HG03039 (cell line): ENCODE measurements around the gene FAM107B.
"Not testable (repeated sequence)": the region's sequence is repeated elsewhere in the genome, so short reads cannot be mapped to it uniquely, and the experiment has no call there.

Experiments
- ATAC-seq: cut with Tn5 transposase; IDR thresholded peaks from one replicate; pipeline ENCODE4 v1.9.1; 2021; ENCODE audit warnings: mild to moderate bottlenecking, moderate library complexity; ENCODE audit not compliant: unreplicated experiment

Gene FAM107B

DNA sequence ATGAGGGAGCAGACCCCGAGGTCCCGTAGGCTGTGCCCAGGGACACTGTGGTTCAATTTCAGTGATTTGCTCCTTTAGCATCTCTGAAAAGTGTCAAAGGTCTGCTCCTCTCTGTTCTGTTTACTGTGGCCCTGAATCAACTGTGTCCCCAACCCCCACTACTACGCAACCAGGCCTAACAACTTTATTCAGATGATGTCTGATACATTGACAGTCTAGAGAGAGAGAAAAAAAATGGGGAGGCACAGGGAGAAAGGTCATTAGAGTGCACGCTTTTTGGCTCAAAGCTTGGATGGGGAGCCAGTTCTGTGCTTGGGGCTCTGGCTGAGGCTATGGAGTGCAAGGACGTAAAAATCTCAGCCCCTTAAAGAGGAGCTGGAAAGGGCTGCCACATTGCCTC lies 77.9 kb downstream of the FAM107B start:
- ATAC-seq, result no peak

GRCh38 chr10:14695847-14696480 lies 78.7 kb downstream of the FAM107B start:
- ATAC-seq, result no peak

- no peak for ATAC-seq
Measured at GRCh38 chr10:14693891-14694290, 80.8 kb downstream of the FAM107B start.

GRCh38 chr10:14692344-14693076 lies 82.2 kb downstream of the FAM107B start:
- no peak for ATAC-seq

DNA sequence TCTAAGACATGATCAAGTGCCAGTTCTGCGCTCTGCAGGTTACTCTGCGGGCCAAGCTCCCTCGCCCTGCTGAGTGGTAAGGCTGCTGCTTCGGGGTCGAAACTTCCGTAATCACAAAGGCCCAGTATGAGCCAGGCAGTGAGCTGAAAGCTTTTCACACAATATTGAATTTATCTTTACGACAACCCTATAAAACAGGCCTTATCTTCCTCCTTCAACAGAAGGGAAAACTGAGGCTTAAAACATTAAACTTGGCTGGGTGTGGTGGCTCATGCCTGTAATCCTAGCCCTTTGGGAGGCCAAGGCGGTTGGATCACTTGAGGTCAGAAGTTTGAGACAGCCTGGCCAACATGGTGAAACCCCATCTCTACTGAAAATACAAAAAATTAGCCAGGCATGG lies 83.3 kb downstream of the FAM107B start:
- ATAC-seq, result no peak

DNA sequence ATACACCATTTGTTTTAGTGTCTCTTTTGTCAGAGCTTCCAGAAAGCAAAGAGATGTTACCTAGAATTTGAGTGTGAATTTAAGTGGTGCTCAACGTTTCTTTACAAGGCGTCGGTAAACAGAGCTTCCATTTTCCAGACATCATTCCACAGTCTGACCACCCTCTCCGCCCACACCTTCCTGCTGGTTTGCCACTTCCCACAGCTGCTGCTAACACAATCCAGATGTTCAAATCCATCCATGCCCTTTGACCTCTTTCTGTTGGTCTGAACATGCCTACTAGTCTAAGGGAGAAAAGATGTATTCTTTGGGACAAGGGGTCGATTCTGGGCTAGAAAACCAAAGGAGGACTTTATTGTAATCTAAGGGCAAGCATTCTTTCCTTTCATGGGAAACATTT lies 86.1 kb downstream of the FAM107B start:
- no peak for ATAC-seq

DNA sequence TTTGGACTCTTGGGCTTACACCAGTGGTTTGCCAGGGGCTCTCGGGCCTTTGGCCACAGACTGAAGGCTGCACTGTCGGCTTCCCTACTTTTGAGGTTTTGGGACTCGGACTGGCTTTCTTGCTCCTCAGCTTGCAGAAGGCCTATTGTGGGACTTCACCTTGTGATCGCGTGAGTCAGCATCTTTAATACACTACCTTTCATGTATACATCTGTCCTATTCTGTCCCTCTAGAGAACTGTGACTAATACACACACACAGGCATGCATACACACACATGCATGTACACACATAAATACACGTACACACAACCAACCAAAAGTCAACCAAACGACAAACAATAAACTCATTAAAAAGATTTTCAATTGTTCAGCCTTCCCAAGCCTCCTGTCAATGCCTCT lies 86.5 kb downstream of the FAM107B start:
- ATAC-seq, result not testable (repeated sequence)

DNA sequence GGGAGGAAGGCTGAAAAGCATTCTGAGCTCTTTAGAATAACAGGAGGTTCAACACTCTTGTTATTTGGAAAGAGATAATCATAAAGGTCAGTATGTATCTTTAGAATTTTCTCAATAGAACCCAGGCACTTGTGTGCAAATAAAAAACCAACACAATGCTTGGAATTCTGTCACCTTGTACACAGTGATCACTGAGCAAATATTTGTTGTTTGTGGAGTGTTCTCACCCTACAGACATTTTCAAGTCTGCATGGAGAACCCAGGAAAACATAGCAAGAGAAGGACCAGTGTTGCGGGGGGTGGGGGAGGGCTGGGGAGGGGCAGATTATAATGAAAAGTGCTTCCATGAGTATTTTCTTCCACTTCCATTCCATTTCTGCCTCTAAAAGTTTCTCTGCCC lies 87.4 kb downstream of the FAM107B start:
- ATAC-seq, result no peak

DNA sequence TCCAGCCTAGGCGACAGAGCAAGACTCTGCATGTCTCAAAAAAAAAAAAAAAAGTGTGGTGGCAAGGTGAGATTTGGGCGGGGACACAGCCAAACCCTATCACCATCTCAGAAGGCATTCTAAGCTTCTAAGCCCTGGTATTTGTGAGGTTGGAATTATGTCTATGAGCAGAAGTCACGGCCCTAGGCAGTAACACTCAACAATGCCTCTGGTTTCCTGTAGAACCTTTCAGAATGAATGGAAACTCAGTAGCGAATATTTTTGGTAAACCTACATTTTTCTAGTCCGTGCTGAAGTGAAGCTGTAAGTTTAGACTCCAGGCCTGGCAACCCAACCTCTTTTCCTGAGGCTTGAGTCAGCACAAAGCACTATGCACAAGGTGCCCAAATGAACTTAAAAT lies 88.3 kb downstream of the FAM107B start:
- no peak for ATAC-seq

- no peak for ATAC-seq
Measured at GRCh38 chr10:14684354-14684753, 90.3 kb downstream of the FAM107B start.

- ATAC-seq, result no peak
Measured at GRCh38 chr10:14683256-14683655, 91.4 kb downstream of the FAM107B start.

- no peak for ATAC-seq
Measured at GRCh38 chr10:14681802-14682201, 92.9 kb downstream of the FAM107B start.

DNA sequence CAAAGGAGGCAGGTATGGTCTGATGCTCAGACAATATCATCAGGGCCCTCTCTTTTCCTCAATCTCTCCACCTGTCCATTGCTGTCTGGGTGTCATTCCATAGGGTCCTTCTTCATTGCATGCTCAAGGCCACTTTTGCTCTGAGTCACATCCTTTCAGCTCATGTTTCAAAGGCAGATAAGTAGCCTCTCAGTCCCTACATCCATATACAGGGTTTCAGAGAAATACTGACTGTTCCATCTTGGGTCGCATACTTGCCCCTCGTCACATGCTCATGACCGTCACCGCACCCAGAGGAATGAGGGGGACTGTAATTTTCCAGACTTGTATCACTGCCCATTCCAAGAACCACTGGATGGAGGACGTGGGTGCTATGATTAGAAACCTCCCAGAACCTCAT lies 93.4 kb downstream of the FAM107B start:
- ATAC-seq, result no peak

GRCh38 chr10:14678637-14679036 lies 96.1 kb downstream of the FAM107B start:
- ATAC-seq, result no peak

GRCh38 chr10:14676732-14677131 lies 98.0 kb downstream of the FAM107B start:
- no peak for ATAC-seq

DNA sequence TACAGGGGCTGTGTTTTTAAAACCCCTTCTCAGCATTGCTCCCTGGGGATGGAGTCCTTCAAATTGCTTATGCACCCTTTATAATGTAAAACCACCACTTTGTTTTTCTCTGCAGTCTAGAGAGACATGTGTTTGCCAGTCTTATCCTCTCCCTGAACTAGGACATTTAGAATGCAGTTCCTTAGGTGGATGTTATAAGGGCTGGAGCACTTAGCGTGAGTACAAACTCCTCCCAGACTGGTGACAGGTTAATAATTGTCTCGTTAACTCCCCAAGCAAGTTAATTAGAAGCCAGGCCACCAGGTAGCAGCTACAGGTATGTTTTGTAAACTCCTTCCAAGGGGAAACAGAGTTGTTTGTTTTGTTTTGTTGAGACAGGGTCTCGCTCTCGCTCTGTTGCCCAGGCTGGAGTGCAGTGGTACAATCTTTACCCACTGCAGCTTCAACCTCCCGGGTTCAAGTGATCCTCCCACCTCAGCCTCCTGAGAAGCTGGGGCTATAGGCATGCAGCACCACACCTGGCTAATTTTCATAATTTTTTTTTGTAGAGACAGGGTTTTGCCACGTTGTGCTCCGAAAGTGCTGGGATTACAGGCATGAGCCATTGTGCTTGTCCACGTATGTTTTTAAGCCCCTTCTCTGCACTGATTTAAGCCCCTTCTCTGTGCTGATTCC lies 100.2 kb downstream of the FAM107B start:
- no peak for ATAC-seq

GRCh38 chr10:14673189-14673861 lies 101.4 kb downstream of the FAM107B start:
- ATAC-seq, result no peak

- no peak for ATAC-seq
Measured at GRCh38 chr10:14671386-14671831, 103.3 kb downstream of the FAM107B start.

- ATAC-seq, result no peak
Measured at GRCh38 chr10:14670551-14671240, 104.0 kb downstream of the FAM107B start.

- no peak for ATAC-seq
Measured at GRCh38 chr10:14669576-14669975, 105.1 kb downstream of the FAM107B start.

GRCh38 chr10:14667781-14668180 lies 106.9 kb downstream of the FAM107B start:
- ATAC-seq, result no peak
